Natural killer cell (primary cell): ENCODE measurements around the gene SEC16A. TPM values are rescaled to one million over a fixed set of nuclear protein-coding genes. Genes with fewer than 3 reads are reported as not detected.
A peak's percentile ranks its signal among the peaks of the same experiment; 100 is the strongest.

Source experiments
- ATAC-seq, 3 donors: fragments of 150-1000 bp in 2 of 3; fragments of 200-7000 bp in 1 of 3; cut with Tn5 transposase; 1 replicate in 1 of 3; 2 replicates in 2 of 3; pipeline ENCODE4 v1.10.0; 2021; ENCODE audit warnings: mild to moderate bottlenecking in 2 of 3, moderate library complexity in 2 of 3
- DNase-seq, 2 donors: peaks; one replicate each; pipeline versions ENCODE4 v3.0.0 to v3.0.0-alpha.2; 2013 to 2021; ENCODE audit warnings: mixed read lengths in 1 of 2
- H3K27ac ChIP-seq: one replicate; pipeline ENCODE4 v1.5.1; 2013; ENCODE audit warnings: mild to moderate bottlenecking, low read length
- H3K27me3 ChIP-seq: one replicate; pipeline ENCODE4 v1.6.1; 2013; ENCODE audit warnings: low read length; ENCODE audit not compliant: control insufficient read depth, insufficient read depth
- H3K36me3 ChIP-seq: one replicate; pipeline ENCODE4 v1.6.1; 2013; ENCODE audit warnings: low read length; ENCODE audit not compliant: control insufficient read depth, insufficient read depth
- H3K4me1 ChIP-seq: one replicate; pipeline ENCODE4 v1.6.1; 2013; ENCODE audit warnings: low read length; ENCODE audit not compliant: control insufficient read depth, insufficient read depth
- H3K4me3 ChIP-seq: one replicate; pipeline ENCODE4 v1.5.1; 2013; ENCODE audit warnings: low read length
- H3K9me3 ChIP-seq: one replicate; pipeline ENCODE4 v1.6.1; 2013; ENCODE audit warnings: low read length; ENCODE audit not compliant: control insufficient read depth, insufficient read depth
- H3K27ac Mint-ChIP-seq, 2 donors: one replicate each; pipeline ENCODE4 v1.8.0; 2022; ENCODE audit warnings: mild to moderate bottlenecking in 2 of 2, mixed read lengths in 2 of 2, moderate library complexity in 1 of 2
- H3K27me3 Mint-ChIP-seq, 2 donors: one replicate each; pipeline ENCODE4 v1.8.0; 2022; ENCODE audit warnings: low read depth in 2 of 2, mixed read lengths in 2 of 2
- H3K36me3 Mint-ChIP-seq: one replicate; pipeline ENCODE4 v1.8.0; 2022; ENCODE audit warnings: mixed read lengths
- H3K4me1 Mint-ChIP-seq, 2 donors: one replicate each; pipeline ENCODE4 v1.8.0; 2022; ENCODE audit warnings: mixed read lengths in 2 of 2
- H3K4me3 Mint-ChIP-seq: one replicate; pipeline ENCODE4 v1.8.0; 2022; ENCODE audit warnings: mild to moderate bottlenecking, moderate library complexity, mixed read lengths
- H3K9me3 Mint-ChIP-seq, 2 donors: one replicate each; pipeline ENCODE4 v1.8.0; 2022; ENCODE audit warnings: mixed read lengths in 2 of 2
- CTCF ChIP-seq: fragments of 200-600 bp; IDR thresholded peaks from one replicate; pipeline ENCODE4 v1.8.0; 2022; ENCODE audit warnings: antibody characterized with exemption
- WGBS: methylation state at CpG from one replicate; pipeline ENCODE4 v1.1.7; 2013; ENCODE audit warnings: missing lambda C conversion rate; ENCODE audit not compliant: insufficient coverage; 5-methylcytosine and 5-hydroxymethylcytosine counted together
- intact Hi-C: fragments of 100-400 bp; cut with micrococcal nuclease; formaldehyde crosslinking; loops from one replicate; pipeline ENCODE4 v1.14.2; 2022
- total RNA-seq, 4 donors: library from RNA; stranded (reverse); fragments of 120-200 nt in 1 of 4; gene quantifications; one replicate each; pipeline versions ENCODE4 v1.2.3 to v1.2.4, GENCODE V29; 2013 to 2022

The SEC16A gene
- total RNA-seq, 3 donors from 2014 or later (not counting 1 experiment from before 2014, with no cell fraction given): 84.3 to 89.0 (median 87.1) TPM

GRCh38 chr9:136504512-136505348 lies 21.9 kb upstream of the SEC16A start:
- DNase-seq (no peak), ATAC-seq (no peak)
- Mint-ChIP-seq H3K27ac (peak overlapping the region in 1 of 2 donors; percentile 34), H3K27me3 (no peaks in the 10 kb centered on the region), H3K36me3 (no peaks in the 10 kb centered on the region), H3K9me3 (no peaks in the 10 kb centered on the region), H3K4me3 (no peak overlapping the region), H3K4me1 (no peaks in the 10 kb centered on the region)
- no peak overlapping the region for H3K4me3 ChIP-seq
- peaks cover 95% of the 10 kb centered on the region for H3K36me3 ChIP-seq
- no peaks in the 10 kb centered on the region for H3K9me3 ChIP-seq
- peaks cover 15% of the 10 kb centered on the region for H3K4me1 ChIP-seq
- H3K27ac ChIP-seq: no peak overlapping the region
- intact Hi-C loops: no loop called here
- WGBS: 97% methylated on average over 68 of the region's 68 CpGs
- H3K27me3 ChIP-seq: no peaks in the 10 kb centered on the region
- no peak for TF ChIP-seq CTCF

GRCh38 chr9:136502940-136503550 lies 20.2 kb upstream of the SEC16A start:
- Mint-ChIP-seq H3K27me3 (no peaks in the 10 kb centered on the region), H3K36me3 (no peaks in the 10 kb centered on the region), H3K27ac (no peak overlapping the region), H3K4me1 (no peaks in the 10 kb centered on the region), H3K4me3 (no peak overlapping the region), H3K9me3 (no peaks in the 10 kb centered on the region)
- Histone ChIP-seq H3K9me3 (no peaks in the 10 kb centered on the region), H3K4me1 (peaks cover 15% of the 10 kb centered on the region), H3K27me3 (no peaks in the 10 kb centered on the region), H3K27ac (no peak overlapping the region), H3K4me3 (no peak overlapping the region), H3K36me3 (peaks cover 95% of the 10 kb centered on the region)
- WGBS: 91% methylated on average over 33 of the region's 33 CpGs
- ATAC-seq: no peak
- intact Hi-C loops: no loop called here
- DNase-seq: no peak
- no peak for TF ChIP-seq CTCF

GRCh38 chr9:136502196-136502595 lies 19.4 kb upstream of the SEC16A start:
- no peaks in the 10 kb centered on the region for H3K36me3 Mint-ChIP-seq
- H3K4me3 Mint-ChIP-seq: no peak overlapping the region
- H3K27me3 Mint-ChIP-seq: no peaks in the 10 kb centered on the region

More at GRCh38 chr9:136502196-136502595, 19.4 kb upstream of the SEC16A start:
- intact Hi-C loops: no loop called here
- Histone ChIP-seq H3K4me3 (no peak overlapping the region), H3K27me3 (no peaks in the 10 kb centered on the region), H3K9me3 (no peaks in the 10 kb centered on the region), H3K36me3 (peaks cover 94% of the 10 kb centered on the region), H3K27ac (no peak overlapping the region), H3K4me1 (peaks cover 15% of the 10 kb centered on the region)
- TF ChIP-seq CTCF: no peak
- 97% methylated on average over 38 of the region's 38 CpGs for WGBS
- DNase-seq (no peak), ATAC-seq (no peak)
- Mint-ChIP-seq H3K4me1 (no peaks in the 10 kb centered on the region), H3K9me3 (no peaks in the 10 kb centered on the region), H3K27ac (no peak overlapping the region)
